Erythroblast (primary cell): Measurements from ENCODE around the gene IL6.

Experiments used
- GATA1 ChIP-seq: IDR thresholded peaks from 2 replicates; pipeline ENCODE4 v1.6.1; 2011; ENCODE audit warnings: low read depth, mild to moderate bottlenecking, control low read depth, low read length, moderate library complexity
- POLR2A ChIP-seq: IDR thresholded peaks from 2 replicates; pipeline ENCODE4 v1.6.1; 2011; ENCODE audit warnings: mild to moderate bottlenecking, low read length

DNA sequence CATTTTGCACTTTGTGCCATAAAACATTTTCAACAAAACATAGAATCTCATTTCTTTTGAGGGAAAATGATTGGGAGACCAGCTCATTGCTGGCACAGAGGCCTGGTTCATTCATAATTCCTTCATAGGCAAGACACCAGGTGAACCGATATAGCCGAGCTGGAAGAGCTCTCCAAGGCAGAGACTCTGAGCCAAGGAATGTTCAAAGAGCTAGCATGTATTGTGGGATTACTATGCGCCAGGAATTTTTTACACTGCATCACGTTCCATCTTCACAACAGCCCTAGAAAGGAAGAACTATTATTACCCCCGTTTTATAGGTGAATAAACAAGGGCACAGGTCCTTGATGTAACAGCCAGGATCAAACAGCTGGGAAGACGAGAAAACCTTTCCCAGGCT is 2.1 kb upstream of the IL6 start:
- TF ChIP-seq POLR2A (no peak), GATA1 (no peak)
